IMR-90 (cell line): Measurements from ENCODE around the gene TBC1D4. TPM values are rescaled to one million over a fixed set of nuclear protein-coding genes. Genes with fewer than 3 reads are reported as not detected.

ENCODE experiments used
- ATAC-seq: fragments of 200-7000 bp; cut with Tn5 transposase; 2 replicates; pipeline ENCODE4 v1.9.1; 2020; ENCODE audit warnings: low read depth, mild to moderate bottlenecking, moderate library complexity
- BruUV-seq: library from RNA; stranded (reverse); fragments of 400-500 nt; replicated peaks from 2 replicates; lab custom pipeline; 2021; lab: Mats Ljungman, UMichigan
- CTCF ChIA-PET: fragments of 300-600 bp; formaldehyde crosslinking; extraction: SDS; loops from one replicate; lab custom pipeline; 2021; ENCODE audit warnings: antibody characterized with exemption; lab: Yijun Ruan, JAX
- POLR2A ChIA-PET: fragments of 300-600 bp; sonication (Branson Sonifier 250); formaldehyde crosslinking; loops from one replicate; lab custom pipeline; 2022; ENCODE audit warnings: antibody characterized with exemption; ENCODE audit not compliant: unreplicated experiment; lab: Charles Lee
- DNase-seq: peaks from one replicate; pipeline ENCODE4 v3.0.0; 2013
- H2AFZ ChIP-seq: replicated peaks from 2 replicates; pipeline ENCODE3; 2013; ENCODE audit warnings: low read length, mild to moderate bottlenecking; ENCODE audit not compliant: poor library complexity
- H2AK5ac ChIP-seq: 2 replicates; pipeline ENCODE4 v1.6.1; 2013; ENCODE audit warnings: low read depth, low read length, inconsistent platforms
- H2AK9ac ChIP-seq: replicated peaks from 2 replicates; pipeline ENCODE3; 2013; ENCODE audit warnings: mild to moderate bottlenecking, low read depth, low read length, moderate library complexity; ENCODE audit not compliant: poor library complexity
- H2BK120ac ChIP-seq: 2 replicates; pipeline ENCODE4 v1.6.1; 2013; ENCODE audit warnings: low read depth, low read length, inconsistent platforms
- H2BK15ac ChIP-seq: 3 replicates; pipeline ENCODE4 v1.6.1; 2013; ENCODE audit warnings: low read depth, low read length, inconsistent platforms
- H2BK20ac ChIP-seq: 2 replicates; pipeline ENCODE4 v1.6.1; 2013; ENCODE audit warnings: low read depth, mild to moderate bottlenecking, inconsistent platforms, low read length, moderate library complexity
- H2BK5ac ChIP-seq: 2 replicates; pipeline ENCODE4 v1.6.1; 2013; ENCODE audit warnings: mild to moderate bottlenecking, low read depth, low read length, inconsistent platforms; ENCODE audit not compliant: poor library complexity, severe bottlenecking
- H3K14ac ChIP-seq: replicated peaks from 2 replicates; pipeline ENCODE4 v1.6.1; 2013; ENCODE audit warnings: low read depth, low read length, inconsistent platforms
- H3K18ac ChIP-seq: 2 replicates; pipeline ENCODE4 v1.6.1; 2013; ENCODE audit warnings: low read depth, low read length, control low read depth
- H3K23ac ChIP-seq: 2 replicates; pipeline ENCODE4 v1.6.1; 2013; ENCODE audit warnings: low read depth, low read length, inconsistent platforms
- H3K27ac ChIP-seq: 2 replicates; pipeline ENCODE4 v1.5.1; 2013; ENCODE audit warnings: mild to moderate bottlenecking, control low read depth, low read length; ENCODE audit not compliant: insufficient read depth
- H3K27me3 ChIP-seq: 2 replicates; pipeline ENCODE4 v1.6.1; 2013; ENCODE audit warnings: low read length; ENCODE audit not compliant: control insufficient read depth, insufficient read depth
- H3K36me3 ChIP-seq: 2 replicates; pipeline ENCODE4 v1.6.1; 2013; ENCODE audit warnings: low read length, mixed read lengths; ENCODE audit not compliant: control insufficient read depth, insufficient read depth
- H3K4ac ChIP-seq: 2 replicates; pipeline ENCODE4 v1.6.1; 2013; ENCODE audit warnings: low read depth, low read length, inconsistent platforms
- H3K4me1 ChIP-seq: 2 replicates; pipeline ENCODE4 v1.6.1; 2013; ENCODE audit warnings: low read length, mixed read lengths; ENCODE audit not compliant: control insufficient read depth, insufficient read depth
- H3K4me2 ChIP-seq: 2 replicates; pipeline ENCODE4 v1.6.1; 2013; ENCODE audit warnings: low read depth, mild to moderate bottlenecking, control low read depth, low read length, moderate library complexity
- H3K4me3 ChIP-seq: 2 replicates; pipeline ENCODE4 v1.5.1; 2013; ENCODE audit warnings: low read depth, mild to moderate bottlenecking, control low read depth, low read length, moderate library complexity; ENCODE audit not compliant: insufficient read depth
- H3K56ac ChIP-seq: 2 replicates; pipeline ENCODE4 v1.6.1; 2013; ENCODE audit warnings: low read length, inconsistent platforms; ENCODE audit not compliant: insufficient read depth; ENCODE audit errors: extremely low read depth
- H3K79me1 ChIP-seq, 2 experiments: 2 replicates each; pipeline ENCODE4 v1.6.1; 2013; ENCODE audit warnings: low read length in 2 of 2, inconsistent platforms in 1 of 2, low read depth in 1 of 2
- H3K9ac ChIP-seq: 2 replicates; pipeline ENCODE4 v1.6.1; 2013; ENCODE audit warnings: low read depth, low read length, control low read depth
- H3K9me1 ChIP-seq: 2 replicates; pipeline ENCODE4 v1.6.1; 2013; ENCODE audit warnings: low read length, inconsistent platforms; ENCODE audit not compliant: insufficient read depth
- H3K9me3 ChIP-seq: 2 replicates; pipeline ENCODE4 v1.6.1; 2013; ENCODE audit warnings: low read length; ENCODE audit not compliant: control insufficient read depth, insufficient read depth
- H4K20me1 ChIP-seq: 2 replicates; pipeline ENCODE4 v1.6.1; 2013; ENCODE audit warnings: low read length, inconsistent platforms; ENCODE audit not compliant: insufficient read depth
- H4K5ac ChIP-seq: 2 replicates; pipeline ENCODE4 v1.6.1; 2013; ENCODE audit warnings: mild to moderate bottlenecking, low read depth, low read length, control low read depth
- H4K8ac ChIP-seq, 2 experiments: 2 replicates each; pipeline ENCODE4 v1.6.1; 2013; ENCODE audit warnings: low read depth in 2 of 2, low read length in 2 of 2, control low read depth in 1 of 2, inconsistent platforms in 1 of 2
- H4K91ac ChIP-seq: 2 replicates; pipeline ENCODE4 v1.6.1; 2013; ENCODE audit warnings: low read depth, low read length, inconsistent platforms; ENCODE audit not compliant: insufficient read depth
- BHLHE40 ChIP-seq: fragments of 150-350 bp; IDR thresholded peaks from 2 replicates; pipeline ENCODE4 v1.6.1; 2016; ENCODE audit warnings: mild to moderate bottlenecking, low read depth, low read length
- CEBPB ChIP-seq: IDR thresholded peaks from 2 replicates; pipeline ENCODE4 v1.6.1; 2012; ENCODE audit warnings: low read depth, low read length, improper control_type of control experiment
- CHD1 ChIP-seq: IDR thresholded peaks from 2 replicates; pipeline ENCODE4 v1.6.1; 2012; ENCODE audit warnings: low read depth, low read length, improper control_type of control experiment
- CTCF ChIP-seq: conservative IDR thresholded peaks from 2 replicates; pipeline ENCODE4 v1.5.1; 2012; ENCODE audit warnings: mild to moderate bottlenecking, low read depth, low read length, improper control_type of control experiment
- ELK1 ChIP-seq: fragments of 150-350 bp; IDR thresholded peaks from 2 replicates; pipeline ENCODE4 v1.6.1; 2016; ENCODE audit warnings: low read depth, mild to moderate bottlenecking, low read length, moderate library complexity, borderline replicate concordance
- FOS ChIP-seq: fragments of 150-350 bp; IDR thresholded peaks from 2 replicates; pipeline ENCODE4 v1.6.1; 2016; ENCODE audit warnings: low read depth, low read length
- MAFK ChIP-seq: IDR thresholded peaks from 2 replicates; pipeline ENCODE4 v1.6.1; 2012; ENCODE audit warnings: low read depth, low read length, improper control_type of control experiment
- MAZ ChIP-seq: IDR thresholded peaks from 2 replicates; pipeline ENCODE4 v1.6.1; 2012; ENCODE audit warnings: low read depth, mild to moderate bottlenecking, low read length, improper control_type of control experiment, moderate library complexity, borderline replicate concordance
- MXI1 ChIP-seq: IDR thresholded peaks from 2 replicates; pipeline ENCODE4 v1.6.1; 2012; ENCODE audit warnings: low read depth, mild to moderate bottlenecking, low read length, moderate library complexity, borderline replicate concordance
- NFE2L2 ChIP-seq: fragments of 150-350 bp; IDR thresholded peaks from 2 replicates; pipeline ENCODE4 v1.6.1; 2016; ENCODE audit warnings: low read depth, mild to moderate bottlenecking, low read length
- POLR2A ChIP-seq: IDR thresholded peaks from 2 replicates; pipeline ENCODE4 v1.6.1; 2012; ENCODE audit warnings: mild to moderate bottlenecking, low read depth, low read length
- RAD21 ChIP-seq: IDR thresholded peaks from 2 replicates; pipeline ENCODE4 v1.6.1; 2012; ENCODE audit warnings: low read length, improper control_type of control experiment
- RCOR1 ChIP-seq: IDR thresholded peaks from 2 replicates; pipeline ENCODE4 v1.6.1; 2012; ENCODE audit warnings: mild to moderate bottlenecking, low read length, improper control_type of control experiment; ENCODE audit not compliant: insufficient replicate concordance
- RFX5 ChIP-seq: IDR thresholded peaks from 2 replicates; pipeline ENCODE4 v1.8.0; 2012; ENCODE audit warnings: low read depth, mild to moderate bottlenecking, low read length, moderate library complexity
- SMC3 ChIP-seq: fragments of 150-350 bp; IDR thresholded peaks from 2 replicates; pipeline ENCODE4 v1.6.1; 2016; ENCODE audit warnings: low read depth, mild to moderate bottlenecking, antibody characterized with exemption, low read length, moderate library complexity
- USF2 ChIP-seq: fragments of 150-350 bp; IDR thresholded peaks from 2 replicates; pipeline ENCODE4 v1.6.1; 2017; ENCODE audit warnings: mild to moderate bottlenecking, antibody characterized with exemption, low read length, low read depth
- WGBS, 2 experiments: methylation state at CpG; one replicate each; pipeline versions ENCODE4 v1.1.5 to v1.1.7; 2013; ENCODE audit warnings: missing lambda C conversion rate in 2 of 2; ENCODE audit not compliant: insufficient read length in 1 of 2; ENCODE audit errors: extremely low coverage in 2 of 2; 5-methylcytosine and 5-hydroxymethylcytosine counted together
- dilution Hi-C: fragments of 300-500 bp; cut with HindIII; formaldehyde crosslinking; loops from one replicate; pipeline ENCODE4 v1.14.3; 2018; ENCODE audit warnings: low sequenced_read_pairs; ENCODE audit not compliant: unreplicated experiment
- in situ Hi-C: fragments of 300-500 bp; cut with MboI; formaldehyde crosslinking; loops from 3 replicates; pipeline ENCODE4 v1.14.3; 2019; ENCODE audit warnings: low sequenced_read_pairs, inconsistent platforms, mixed read lengths
- intact Hi-C: fragments of 100-400 bp; cut with micrococcal nuclease; formaldehyde crosslinking; loops from 2 replicates; pipeline ENCODE4 v1.10.0; 2022
- polyA plus RNA-seq, 3 experiments: library from polyadenylated mRNA; depleted of rRNA; stranded (reverse); fragments of >200 nt; gene quantifications; 2 replicates each; pipeline ENCODE4 v1.2.3, GENCODE V29; 2012; ENCODE audit warnings: low replicate concordance in 1 of 3
- total RNA-seq: library from RNA; depleted of rRNA; stranded (reverse); fragments of >200 nt; gene quantifications from 2 replicates; pipeline ENCODE4 v1.2.3, GENCODE V29; 2012

The TBC1D4 gene
- total and polyA plus RNA-seq, 2 of the 4 experiments (the other 2 are of a cell fraction) = 7.5 to 22.8 TPM

GRCh38 chr13:75399168-75399878 is 82.6 kb downstream of the TBC1D4 start:
- Histone ChIP-seq H4K8ac (no peak overlapping the region), H3K9me1 (no peaks in the 10 kb centered on the region), H4K20me1 (no peaks in the 10 kb centered on the region), H3K9ac (no peak overlapping the region), H2BK120ac (no peak overlapping the region), H3K14ac (no peak overlapping the region), H3K4me3 (no peak overlapping the region), H3K9me3 (peaks cover 7% of the 10 kb centered on the region), H3K56ac (no peak overlapping the region), H3K36me3 (no peaks in the 10 kb centered on the region), H3K4me1 (peaks cover 5% of the 10 kb centered on the region; the same call in 1 of the 2 replicates), H3K27ac (no peak overlapping the region), H2BK20ac (no peak overlapping the region), H3K79me1 (peaks cover 0 to 2% of the 10 kb centered on the region in 2 experiments; a peak in 1 of 4 replicates), H4K91ac (no peak overlapping the region), H3K23ac (no peak overlapping the region), H2BK15ac (no peak overlapping the region), H4K5ac (no peak overlapping the region), H3K4me2 (no peak overlapping the region), H2BK5ac (no peak overlapping the region), H3K4ac (no peak overlapping the region), H3K18ac (no peak overlapping the region), H2AK5ac (no peak overlapping the region), H2AK9ac (no peak overlapping the region), H3K27me3 (no peaks in the 10 kb centered on the region), H2AFZ (no peak overlapping the region)
- TF ChIP-seq NFE2L2 (no peak), CEBPB (no peak), CHD1 (no peak), FOS (no peak), POLR2A (no peak), BHLHE40 (no peak), ELK1 (no peak), USF2 (no peak), RAD21 (no peak), CTCF (no peak), SMC3 (no peak), RCOR1 (no peak), RFX5 (no peak), MAZ (no peak), MAFK (no peak), MXI1 (no peak)
- intact Hi-C loops (no loop called here), in situ Hi-C loops (no loop called here), dilution Hi-C loops (no loop called here)
- WGBS, 2 experiments = 100% methylated on average over 1 of the region's 2 CpGs; no CpG with 5 or more reads in 1 of the 2 experiments
- no TSS peak for BruUV-seq
- ChIA-PET CTCF (no interaction called here), POLR2A (no interaction called here)
- DNase-seq (no peak), ATAC-seq (no peak)
